HG02623 (cell line): ENCODE results near the gene KCNMA1.

ENCODE experiments used
- ATAC-seq: cut with Tn5 transposase; IDR thresholded peaks from one replicate; pipeline ENCODE4 v1.9.1; 2021; ENCODE audit warnings: moderate library complexity; ENCODE audit not compliant: unreplicated experiment

KCNMA1 gene

GRCh38 chr10:77459905-77460304, 177.7 kb downstream of the KCNMA1 start:
- ATAC-seq, result no peak

- no peak for ATAC-seq
Observed at GRCh38 chr10:77458986-77459590, 178.5 kb downstream of the KCNMA1 start.

- no peak for ATAC-seq
Observed at GRCh38 chr10:77457721-77458120, 179.9 kb downstream of the KCNMA1 start.

- no peak for ATAC-seq
Observed at GRCh38 chr10:77457266-77457665, 180.3 kb downstream of the KCNMA1 start.

DNA sequence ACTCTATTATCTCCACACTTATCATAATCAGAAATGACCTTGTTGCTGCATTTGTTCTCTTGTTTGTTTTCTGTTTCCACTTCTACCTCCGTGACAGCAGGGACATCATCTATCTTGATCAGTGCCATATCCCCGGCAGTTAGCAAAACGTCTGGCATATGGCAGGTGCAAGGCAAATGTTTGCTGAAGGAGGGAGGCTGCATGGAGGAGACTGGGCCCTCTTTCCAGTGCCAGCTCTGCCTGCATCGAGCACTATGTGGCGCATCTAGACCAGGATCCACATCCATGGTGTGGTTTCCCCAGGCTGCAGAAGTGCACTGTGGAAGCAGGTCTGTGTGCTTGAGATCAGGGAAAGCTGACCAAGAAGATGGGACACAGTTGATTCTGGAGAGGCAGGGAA, 181.2 kb downstream of the KCNMA1 start:
- no peak for ATAC-seq

DNA sequence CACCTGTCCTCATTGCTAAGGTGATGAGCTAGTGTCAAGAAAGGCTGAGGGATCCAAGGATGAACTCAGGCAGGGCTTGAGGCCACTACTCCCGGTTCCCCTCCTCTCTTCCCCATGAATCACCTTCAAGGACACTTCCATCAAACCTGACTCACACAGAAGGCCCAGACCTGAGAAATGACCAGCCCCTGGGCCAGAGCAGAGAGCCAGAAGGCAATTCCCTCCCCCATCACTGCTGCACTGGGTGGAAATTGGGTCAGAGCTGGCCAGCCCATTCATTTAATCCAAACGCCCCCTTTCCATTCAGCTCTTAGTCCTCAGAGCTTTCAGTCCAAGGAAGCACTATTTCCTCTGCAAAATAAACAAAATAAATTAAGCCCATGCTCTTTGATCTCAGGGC, 182.0 kb downstream of the KCNMA1 start:
- no peak for ATAC-seq

GRCh38 chr10:77452952-77453564, 184.6 kb downstream of the KCNMA1 start:
- no peak for ATAC-seq

DNA sequence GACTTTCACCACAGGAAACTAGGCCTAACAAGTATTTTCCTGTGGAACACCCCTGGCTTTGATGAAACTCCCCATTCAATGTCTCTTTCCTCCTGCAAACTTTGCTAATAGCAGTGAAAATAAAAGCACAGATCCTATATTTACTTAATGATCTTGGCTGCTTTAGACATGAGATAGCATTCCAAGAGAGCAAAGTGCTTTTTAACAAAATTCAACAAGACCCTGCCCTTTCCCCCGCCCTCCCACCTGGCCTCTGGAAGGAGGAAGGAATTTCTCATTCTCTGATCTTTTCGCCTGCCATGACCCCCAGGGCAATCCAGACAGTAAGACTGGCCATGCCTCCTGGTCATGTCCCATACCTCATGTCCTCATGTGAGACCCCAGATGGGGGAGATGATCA, 185.7 kb downstream of the KCNMA1 start:
- ATAC-seq, result no peak

DNA sequence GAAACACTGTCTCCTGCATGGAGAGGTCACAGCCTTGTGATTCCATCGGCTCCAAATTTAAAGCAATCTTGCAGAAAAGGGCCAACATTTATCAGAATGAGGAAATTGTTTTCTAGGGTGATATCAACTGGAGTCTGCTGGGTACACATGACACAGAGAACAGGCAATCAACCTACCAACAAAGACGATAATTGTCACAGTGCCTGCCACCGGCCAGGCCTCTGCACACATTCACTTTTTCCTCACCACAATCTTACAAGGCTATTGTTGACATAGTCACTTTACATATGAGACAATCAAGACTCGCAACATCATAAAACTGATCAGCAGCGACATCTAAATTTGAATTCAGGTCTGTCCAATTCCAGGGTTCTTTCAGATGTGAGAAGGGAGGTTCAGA, 189.4 kb downstream of the KCNMA1 start:
- no peak for ATAC-seq

DNA sequence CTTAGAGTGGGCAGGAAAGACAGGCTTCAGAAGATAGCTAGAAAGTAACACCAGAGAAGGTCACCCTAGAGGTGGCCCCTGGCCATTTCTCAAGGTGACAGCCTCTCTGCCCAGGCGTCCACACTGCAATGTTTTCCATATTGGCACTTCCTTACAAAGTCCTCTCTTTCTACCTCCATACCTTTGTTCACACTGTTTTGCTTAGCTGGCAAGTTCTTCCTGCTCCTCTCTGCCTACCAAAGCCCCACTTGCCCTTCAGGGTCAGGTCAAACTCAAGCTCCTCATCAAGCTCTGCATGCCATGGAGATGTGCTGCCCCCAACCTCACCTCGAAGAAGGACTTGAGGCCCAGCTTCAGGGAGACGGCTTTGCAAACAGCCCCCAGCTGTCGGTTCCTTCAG, 190.9 kb downstream of the KCNMA1 start:
- no peak for ATAC-seq

DNA sequence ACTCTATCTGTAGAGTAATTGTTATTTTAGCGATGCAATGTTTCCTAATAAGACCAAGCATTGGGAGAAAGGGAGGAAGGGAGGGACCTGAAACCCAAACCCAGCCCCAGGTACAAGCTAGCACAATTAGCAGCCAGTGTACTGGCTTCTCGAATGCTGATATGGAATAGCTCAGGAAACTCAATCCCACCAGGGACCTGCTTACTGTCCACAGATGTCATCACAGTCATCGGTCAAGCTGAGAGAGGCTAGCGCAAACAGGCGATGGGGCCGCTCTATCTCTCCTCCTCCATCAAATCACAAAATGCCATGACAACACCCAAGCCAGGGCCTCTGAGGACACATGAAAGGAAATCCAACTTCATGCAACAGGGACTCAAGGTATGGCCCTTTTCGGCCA, 192.1 kb downstream of the KCNMA1 start:
- ATAC-seq, result no peak

- no peak for ATAC-seq
Observed at GRCh38 chr10:77444041-77444440, 193.6 kb downstream of the KCNMA1 start.

DNA sequence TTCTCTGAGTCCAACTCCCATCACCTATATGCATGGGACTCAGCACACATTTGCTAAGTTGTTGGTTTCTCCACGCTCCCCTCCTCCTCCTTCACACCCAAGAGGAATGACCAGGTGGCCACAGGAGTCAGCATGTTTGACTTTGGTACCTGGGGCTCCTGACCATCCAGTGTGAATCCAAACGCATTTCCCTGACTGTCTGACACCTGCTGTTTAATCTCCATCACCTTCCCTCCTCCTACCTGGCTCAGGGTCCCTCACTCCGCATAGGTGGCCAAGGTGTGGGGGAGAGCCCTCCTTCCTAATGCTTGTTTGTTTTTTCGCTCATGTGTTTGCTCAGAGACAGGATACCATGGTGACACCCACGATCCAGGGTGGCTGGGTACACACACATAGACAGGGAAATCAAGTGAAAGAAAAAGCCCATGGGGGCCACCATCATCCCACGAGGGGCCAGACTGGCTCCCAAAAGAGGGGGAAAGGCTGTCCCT, 194.9 kb downstream of the KCNMA1 start:
- ATAC-seq, result no peak

DNA sequence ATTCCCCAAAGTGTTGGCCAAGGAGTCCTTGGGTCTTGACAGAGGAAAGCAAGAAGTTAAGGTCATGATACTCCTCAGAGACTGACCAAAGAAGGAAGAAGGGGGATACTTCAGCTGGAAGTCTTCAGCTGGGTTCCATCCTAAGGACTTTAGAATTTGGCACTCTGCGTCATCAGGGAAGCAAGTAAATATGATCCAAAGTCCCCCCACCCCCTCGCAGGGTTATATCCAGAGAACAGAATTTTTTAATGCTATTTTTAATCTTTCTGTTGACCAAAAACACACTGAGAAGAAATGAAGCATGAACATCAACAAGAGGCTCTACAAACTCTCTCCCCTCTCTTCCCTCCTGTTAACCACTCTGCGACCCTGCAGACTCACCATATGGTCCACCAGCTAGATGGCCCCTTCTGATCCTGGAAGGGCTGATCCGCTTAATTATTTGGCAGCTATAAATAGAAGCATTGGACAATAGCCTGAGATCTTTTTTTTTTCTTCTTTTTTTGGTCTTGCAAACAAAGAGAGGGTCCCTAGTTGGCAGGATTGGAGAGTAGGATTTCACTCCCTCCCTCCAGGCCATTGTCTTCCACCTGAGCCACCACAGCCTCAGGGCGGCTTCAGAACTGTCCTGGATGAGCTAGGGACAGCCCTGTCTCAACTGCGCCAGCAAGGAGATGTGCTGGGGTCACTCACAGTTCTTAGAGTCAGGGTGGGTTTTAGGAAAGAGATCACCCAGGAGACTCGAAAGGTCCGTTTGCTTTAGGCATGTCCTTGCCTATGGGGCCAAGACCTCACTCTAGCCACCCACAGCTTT, 196.0 kb downstream of the KCNMA1 start:
- no peak for ATAC-seq

- no peak for ATAC-seq
Observed at GRCh38 chr10:77436257-77436975, 201.2 kb downstream of the KCNMA1 start.

DNA sequence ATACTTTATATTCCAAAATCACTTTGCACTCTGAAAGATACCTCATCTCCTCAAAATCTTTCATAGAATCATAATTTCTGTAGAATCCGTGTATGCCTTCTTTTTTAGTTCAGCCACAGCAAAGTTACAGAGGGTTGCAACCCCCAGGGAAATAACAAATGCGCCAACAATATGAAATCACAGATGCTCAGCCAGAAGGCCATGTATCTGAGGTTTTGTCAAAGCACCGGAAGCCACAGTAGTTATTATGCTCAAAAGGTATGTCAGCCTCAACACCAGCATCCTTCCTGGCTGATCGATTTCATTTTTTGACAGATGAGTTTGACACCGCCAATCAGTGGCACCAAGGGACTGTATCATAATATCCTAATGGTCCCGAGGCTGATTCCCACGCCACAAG, 204.1 kb downstream of the KCNMA1 start:
- ATAC-seq, result no peak

DNA sequence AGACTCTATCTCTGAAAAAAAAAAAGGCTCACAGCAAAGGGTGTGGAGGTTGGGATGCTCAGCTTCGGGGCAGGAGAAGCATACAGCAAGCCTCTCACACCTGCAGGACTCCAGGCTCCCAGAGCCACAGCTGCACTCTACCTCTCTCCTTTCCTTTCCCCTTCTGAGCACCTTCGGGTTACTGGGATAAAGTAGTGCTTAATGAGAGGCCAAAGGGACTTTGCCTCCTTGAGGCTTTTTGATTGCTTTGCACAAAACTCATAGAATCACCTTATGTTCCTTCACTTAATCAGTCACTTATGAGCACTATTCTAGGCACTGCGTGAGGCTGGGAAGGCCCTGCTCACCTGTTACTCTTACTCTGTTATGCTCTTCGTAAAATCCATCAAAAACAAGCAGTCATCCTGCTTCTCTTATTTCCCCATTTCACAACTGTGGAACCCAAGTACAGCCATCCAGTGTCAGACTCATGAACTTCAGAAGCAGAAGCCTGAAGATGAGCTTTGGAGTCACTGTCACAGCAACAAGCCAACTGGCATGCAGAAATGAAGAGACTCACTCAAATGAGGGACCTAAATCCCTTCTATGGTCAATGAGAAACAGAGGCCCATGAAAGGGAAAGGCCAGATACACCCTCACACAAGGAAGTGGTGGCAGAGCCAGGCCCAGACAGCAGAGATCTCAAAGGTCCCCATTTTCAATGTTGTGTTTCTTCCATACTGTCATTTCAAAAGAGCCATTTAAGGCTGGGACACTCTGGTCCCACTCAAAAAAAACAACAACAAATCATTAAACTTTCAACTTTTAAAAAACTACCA, 205.4 kb downstream of the KCNMA1 start:
- no peak for ATAC-seq

- ATAC-seq, result no peak
Observed at GRCh38 chr10:77431209-77431611, 206.4 kb downstream of the KCNMA1 start.

- ATAC-seq, result no peak
Observed at GRCh38 chr10:77430530-77430929, 207.1 kb downstream of the KCNMA1 start.

DNA sequence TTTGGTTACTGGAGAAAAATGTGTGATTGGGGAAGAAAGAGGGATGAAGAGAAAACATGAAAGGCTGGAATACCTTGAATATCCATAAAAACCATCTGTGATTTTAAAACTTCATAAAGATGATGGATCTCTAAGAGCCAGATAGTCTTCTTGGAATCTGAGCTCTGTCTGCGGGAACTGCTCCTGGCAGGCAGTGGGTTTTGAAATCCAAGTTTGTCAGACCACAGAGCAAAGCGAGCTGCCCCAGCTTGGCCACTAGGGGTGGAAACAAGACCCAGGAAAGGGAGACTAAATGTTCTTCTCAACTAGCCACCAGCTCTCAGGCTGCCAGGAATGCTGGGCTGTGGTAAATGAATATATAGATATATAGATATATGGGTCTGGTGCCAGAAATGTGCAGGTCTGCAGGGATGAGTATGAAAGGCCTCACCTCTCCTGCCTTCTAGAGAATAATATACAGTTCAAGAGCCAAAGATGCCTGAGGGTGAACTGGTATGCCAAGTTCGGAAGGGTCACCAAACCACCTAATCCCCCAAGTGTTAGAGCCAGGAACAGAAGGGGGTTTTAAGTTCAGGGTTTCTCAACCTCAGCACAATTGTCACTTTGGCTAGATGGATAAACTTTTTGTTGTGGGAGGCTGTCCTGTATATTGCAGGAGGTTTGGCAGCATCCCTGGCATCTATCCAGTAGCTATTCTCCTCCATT, 208.8 kb downstream of the KCNMA1 start:
- ATAC-seq, result no peak
